Mesendoderm (in vitro differentiated cells): Measurements from ENCODE around the gene MLH3.

ENCODE experiments used
- DNase-seq: peaks from one replicate; pipeline ENCODE4 v3.0.0; 2013
- H2AK5ac ChIP-seq: 2 replicates; pipeline ENCODE4 v1.6.1; 2013; ENCODE audit warnings: low read length, inconsistent platforms
- H2BK120ac ChIP-seq: 2 replicates; pipeline ENCODE4 v1.6.1; 2013; ENCODE audit warnings: low read depth, mild to moderate bottlenecking, low read length, moderate library complexity, mixed read lengths
- H2BK15ac ChIP-seq: replicated peaks from 2 replicates; pipeline ENCODE4 v1.6.1; 2013; ENCODE audit warnings: low read depth, mild to moderate bottlenecking, moderate library complexity
- H2BK5ac ChIP-seq: 2 replicates; pipeline ENCODE4 v1.6.1; 2013; ENCODE audit warnings: low read length, inconsistent platforms
- H3K18ac ChIP-seq: 2 replicates; pipeline ENCODE4 v1.6.1; 2013; ENCODE audit warnings: mild to moderate bottlenecking, low read length, mixed read lengths
- H3K23ac ChIP-seq: one replicate; pipeline ENCODE4 v1.6.1; 2013; ENCODE audit warnings: low read length
- H3K27ac ChIP-seq: 2 replicates; pipeline ENCODE4 v1.5.1; 2013; ENCODE audit warnings: low read depth, mild to moderate bottlenecking, inconsistent platforms, low read length, moderate library complexity
- H3K27me3 ChIP-seq: 2 replicates; pipeline ENCODE4 v1.6.1; 2013; ENCODE audit warnings: low read length, control low read depth, mild to moderate bottlenecking, inconsistent platforms; ENCODE audit not compliant: insufficient read depth, poor library complexity
- H3K36me3 ChIP-seq: 2 replicates; pipeline ENCODE4 v1.6.1; 2013; ENCODE audit warnings: low read length, inconsistent platforms; ENCODE audit not compliant: control insufficient read depth, insufficient read depth
- H3K4ac ChIP-seq: one replicate; pipeline ENCODE4 v1.6.1; 2013; ENCODE audit warnings: low read depth, mild to moderate bottlenecking, low read length, moderate library complexity
- H3K4me1 ChIP-seq: 2 replicates; pipeline ENCODE4 v1.6.1; 2013; ENCODE audit warnings: low read depth, low read length, inconsistent platforms; ENCODE audit not compliant: control insufficient read depth
- H3K4me2 ChIP-seq: 2 replicates; pipeline ENCODE4 v1.6.1; 2013; ENCODE audit warnings: low read length
- H3K4me3 ChIP-seq: 2 replicates; pipeline ENCODE4 v1.5.1; 2013; ENCODE audit warnings: mild to moderate bottlenecking, low read length
- H3K56ac ChIP-seq: one replicate; pipeline ENCODE4 v1.6.1; 2013; ENCODE audit warnings: low read length
- H3K79me1 ChIP-seq: 2 replicates; pipeline ENCODE4 v1.6.1; 2013; ENCODE audit warnings: low read length, inconsistent platforms
- H3K79me2 ChIP-seq: 2 replicates; pipeline ENCODE4 v1.6.1; 2013; ENCODE audit warnings: mild to moderate bottlenecking, low read length; ENCODE audit not compliant: control insufficient read depth, insufficient read depth
- H3K9ac ChIP-seq: 2 replicates; pipeline ENCODE4 v1.6.1; 2013; ENCODE audit warnings: low read length, inconsistent platforms
- H4K5ac ChIP-seq: one replicate; pipeline ENCODE4 v1.6.1; 2013; ENCODE audit warnings: low read length
- H4K8ac ChIP-seq: one replicate; pipeline ENCODE4 v1.6.1; 2013; ENCODE audit warnings: low read depth, mild to moderate bottlenecking, control low read depth, low read length, moderate library complexity
- WGBS: extraction: QIAGEN DNeasy Blood & Tissue Kit; methylation state at CpG from one replicate; pipeline ENCODE4 v1.1.7; 2013; ENCODE audit warnings: low lambda C conversion rate, missing lambda C conversion rate; ENCODE audit not compliant: insufficient coverage; ENCODE audit errors: extremely low coverage; 5-methylcytosine and 5-hydroxymethylcytosine counted together

Gene MLH3

DNA sequence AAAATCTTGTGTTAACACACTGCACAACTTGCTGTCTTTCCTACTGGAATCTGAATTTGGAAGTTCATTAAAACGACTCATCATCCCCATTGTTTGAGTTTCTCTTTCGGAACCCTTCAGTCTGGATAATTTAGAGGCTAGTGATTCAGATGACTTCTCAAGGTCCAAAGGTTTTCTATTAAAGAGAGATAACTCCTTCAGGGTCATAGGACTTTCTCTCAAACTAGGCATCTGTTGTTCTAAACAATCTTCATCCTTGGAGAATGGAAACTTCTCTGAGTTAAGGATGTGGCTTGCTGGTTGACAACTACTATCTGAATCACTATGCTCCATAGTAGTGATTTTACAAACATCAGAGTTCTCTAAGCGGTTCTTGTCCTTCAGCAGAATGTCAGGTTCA, 4.4 kb downstream of the MLH3 start:
- Histone ChIP-seq H3K23ac (no peak overlapping the region), H3K4me3 (no peak overlapping the region), H3K27me3 (no peaks in the 10 kb centered on the region), H2AK5ac (no peak overlapping the region), H4K5ac (no peak overlapping the region), H3K27ac (no peak overlapping the region), H2BK120ac (no peak overlapping the region), H3K9ac (no peak overlapping the region), H3K4me2 (no peak overlapping the region), H3K4me1 (no peaks in the 10 kb centered on the region), H3K79me1 (peaks cover 2% of the 10 kb centered on the region), H2BK15ac (no peak overlapping the region), H3K79me2 (no peaks in the 10 kb centered on the region), H4K8ac (no peak overlapping the region), H2BK5ac (no peak overlapping the region), H3K4ac (no peak overlapping the region), H3K56ac (no peak overlapping the region), H3K36me3 (no peaks in the 10 kb centered on the region), H3K18ac (no peak overlapping the region)
- DNase-seq, result no peak
- WGBS, result no CpG with 5 or more reads among the region's 3 CpGs

DNA sequence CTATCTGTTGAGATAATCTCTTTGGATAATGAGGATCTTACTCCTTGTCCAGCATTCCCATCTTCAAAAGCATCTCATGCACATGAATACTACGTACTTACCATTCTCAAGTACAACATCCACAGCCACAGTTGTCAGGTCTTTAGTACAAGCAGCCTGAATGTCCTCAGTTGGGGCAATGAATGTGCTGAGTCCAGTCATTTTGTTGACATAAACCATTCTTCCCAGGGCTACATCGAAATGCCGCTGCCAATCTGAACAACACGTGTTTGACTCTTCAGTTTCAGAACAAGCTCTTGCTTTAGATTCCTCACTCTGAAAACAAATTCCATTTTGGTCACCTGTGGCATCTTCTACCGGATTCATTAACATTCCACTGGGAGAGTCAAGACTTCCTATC, 5.0 kb downstream of the MLH3 start:
- Histone ChIP-seq H3K4me2 (no peak overlapping the region), H3K79me1 (peaks cover 2% of the 10 kb centered on the region), H3K4ac (no peak overlapping the region), H3K27me3 (no peaks in the 10 kb centered on the region), H3K9ac (no peak overlapping the region), H4K5ac (no peak overlapping the region), H2BK5ac (no peak overlapping the region), H2BK120ac (no peak overlapping the region), H2BK15ac (no peak overlapping the region), H3K23ac (no peak overlapping the region), H3K18ac (no peak overlapping the region), H3K79me2 (no peaks in the 10 kb centered on the region), H4K8ac (no peak overlapping the region), H2AK5ac (no peak overlapping the region), H3K27ac (no peak overlapping the region), H3K4me3 (no peak overlapping the region), H3K36me3 (no peaks in the 10 kb centered on the region), H3K4me1 (no peaks in the 10 kb centered on the region), H3K56ac (no peak overlapping the region)
- no peak for DNase-seq
- whole genome bisulfite sequencing, result no CpG with 5 or more reads among the region's 5 CpGs

DNA sequence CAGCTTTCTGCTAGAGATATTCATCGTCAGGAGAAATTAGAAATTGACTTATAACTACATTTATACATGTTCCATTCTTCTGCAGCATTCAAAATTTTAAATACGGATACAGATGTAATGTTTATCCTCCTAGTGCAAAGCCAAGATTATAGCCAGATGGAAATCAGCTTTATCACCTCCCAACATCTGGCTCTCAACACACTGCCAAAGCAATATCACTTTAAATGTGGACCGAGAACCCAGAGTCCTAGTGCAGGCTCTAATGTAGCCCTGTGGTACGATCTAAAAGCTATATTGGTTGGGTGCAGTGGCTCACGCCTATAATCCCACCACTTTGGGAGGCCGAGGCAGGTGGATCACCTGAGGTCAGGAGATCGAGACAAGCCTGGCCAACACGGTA, 6.5 kb downstream of the MLH3 start:
- no peak for DNase-seq
- H3K27me3 ChIP-seq, result no peaks in the 10 kb centered on the region
- H3K79me2 ChIP-seq, result no peaks in the 10 kb centered on the region
- H2BK120ac ChIP-seq, result no peak overlapping the region
- H4K8ac ChIP-seq, result no peak overlapping the region
- no CpG with 5 or more reads among the region's 8 CpGs for WGBS
- H3K4me3 ChIP-seq, result no peak overlapping the region
- H3K56ac ChIP-seq, result no peak overlapping the region
- no peak overlapping the region for H2BK15ac ChIP-seq
- no peak overlapping the region for H3K4ac ChIP-seq
- H3K36me3 ChIP-seq, result no peaks in the 10 kb centered on the region
- H2AK5ac ChIP-seq, result no peak overlapping the region
- H3K4me1 ChIP-seq, result no peaks in the 10 kb centered on the region
- H3K18ac ChIP-seq, result no peak overlapping the region
- H3K9ac ChIP-seq, result no peak overlapping the region
- no peak overlapping the region for H2BK5ac ChIP-seq
- H4K5ac ChIP-seq, result no peak overlapping the region
- no peak overlapping the region for H3K4me2 ChIP-seq
- no peak overlapping the region for H3K23ac ChIP-seq
- H3K79me1 ChIP-seq, result peaks cover 2% of the 10 kb centered on the region
- no peak overlapping the region for H3K27ac ChIP-seq

DNA sequence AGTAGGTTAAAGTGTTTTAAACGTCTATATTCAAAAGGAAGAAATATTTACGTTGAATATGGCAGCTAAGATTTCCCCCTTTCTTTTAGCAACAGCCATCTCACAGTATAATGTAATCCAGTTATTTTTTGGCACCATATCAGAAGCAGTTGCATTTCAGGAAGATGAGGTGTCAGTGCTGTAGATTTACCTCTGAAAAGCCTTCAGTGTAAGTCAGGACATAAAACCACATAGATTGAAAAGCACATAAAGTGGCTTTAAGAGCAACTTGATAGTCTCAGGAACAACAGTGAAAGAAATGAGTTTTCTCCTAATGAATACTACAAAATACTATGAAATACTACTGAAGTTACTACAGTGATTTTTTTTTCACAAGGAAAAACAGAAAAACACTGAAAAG, 6.9 kb downstream of the MLH3 start:
- Histone ChIP-seq H2BK5ac (no peak overlapping the region), H3K27ac (no peak overlapping the region), H3K36me3 (no peaks in the 10 kb centered on the region)

DNA sequence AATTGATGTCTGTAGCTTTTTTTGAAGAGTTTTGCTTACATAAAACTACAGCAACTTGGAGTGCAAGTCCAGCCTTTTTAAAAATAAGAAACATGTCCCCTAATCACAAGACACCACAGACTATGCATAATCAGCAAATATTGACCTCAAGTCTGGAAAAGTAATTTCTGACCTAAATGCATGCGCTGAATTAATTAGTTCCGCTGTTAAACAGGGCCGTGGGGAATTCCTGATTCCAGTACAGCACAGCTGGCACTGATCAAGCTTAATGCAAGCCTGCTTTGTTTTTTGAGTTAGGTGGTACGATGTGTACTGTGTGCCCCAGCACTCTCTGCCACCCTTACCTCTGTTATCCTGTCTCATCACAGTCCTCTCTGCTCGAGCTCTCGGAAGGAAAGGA, 9.2 kb downstream of the MLH3 start:
- Histone ChIP-seq H3K18ac (no peak overlapping the region), H3K79me1 (peaks cover 2% of the 10 kb centered on the region), H2BK5ac (no peak overlapping the region), H3K4me1 (no peaks in the 10 kb centered on the region), H3K56ac (no peak overlapping the region), H4K8ac (no peak overlapping the region), H3K4me2 (no peak overlapping the region), H3K4ac (no peak overlapping the region), H3K27ac (no peak overlapping the region), H3K27me3 (no peaks in the 10 kb centered on the region), H2BK120ac (no peak overlapping the region), H3K4me3 (no peak overlapping the region), H2AK5ac (no peak overlapping the region), H3K36me3 (no peaks in the 10 kb centered on the region), H3K79me2 (no peaks in the 10 kb centered on the region), H2BK15ac (no peak overlapping the region), H3K23ac (no peak overlapping the region), H3K9ac (no peak overlapping the region), H4K5ac (no peak overlapping the region)
- no CpG with 5 or more reads among the region's 6 CpGs for WGBS
- no peak for DNase-seq

More for the DNA sequence above, 6.9 kb downstream of the MLH3 start:
- H3K4me2 ChIP-seq, result no peak overlapping the region
- WGBS, result no CpG with 5 or more reads among the region's 2 CpGs
- no peak overlapping the region for H3K9ac ChIP-seq
- no peak overlapping the region for H3K4me3 ChIP-seq
- H3K4me1 ChIP-seq, result no peaks in the 10 kb centered on the region
- H3K56ac ChIP-seq, result no peak overlapping the region
- H2BK120ac ChIP-seq, result no peak overlapping the region
- peaks cover 2% of the 10 kb centered on the region for H3K79me1 ChIP-seq
- no peak for DNase-seq
- H3K18ac ChIP-seq, result no peak overlapping the region
- H4K8ac ChIP-seq, result no peak overlapping the region
- H3K23ac ChIP-seq, result no peak overlapping the region
- no peak overlapping the region for H2BK15ac ChIP-seq
- no peaks in the 10 kb centered on the region for H3K27me3 ChIP-seq
- H3K4ac ChIP-seq, result no peak overlapping the region
- no peak overlapping the region for H4K5ac ChIP-seq
- H3K79me2 ChIP-seq, result no peaks in the 10 kb centered on the region
- no peak overlapping the region for H2AK5ac ChIP-seq

DNA sequence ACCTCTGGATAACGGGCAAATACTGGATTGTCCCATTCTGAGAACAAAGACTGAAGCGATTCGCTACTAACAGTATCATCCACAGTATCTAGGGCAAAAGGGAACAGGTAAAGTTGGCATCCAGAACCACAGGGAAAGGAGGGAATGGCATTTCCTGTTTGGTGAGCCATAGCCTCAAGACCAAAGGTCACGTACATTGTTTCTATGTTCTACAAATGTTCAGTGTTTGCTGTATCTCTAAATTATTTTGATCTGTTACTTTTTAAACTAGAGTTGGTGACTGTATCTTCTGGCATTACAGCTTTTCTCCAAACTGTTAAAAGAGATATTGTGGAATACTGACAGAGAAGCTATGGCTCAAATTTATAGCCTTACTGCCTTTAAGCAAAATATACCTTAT, 9.7 kb downstream of the MLH3 start:
- Histone ChIP-seq H3K36me3 (no peaks in the 10 kb centered on the region), H3K23ac (no peak overlapping the region), H3K27me3 (no peaks in the 10 kb centered on the region), H3K4ac (no peak overlapping the region), H2BK15ac (no peak overlapping the region), H4K5ac (no peak overlapping the region), H3K56ac (no peak overlapping the region), H2BK5ac (no peak overlapping the region), H2BK120ac (no peak overlapping the region), H3K27ac (no peak overlapping the region), H3K18ac (no peak overlapping the region), H3K4me2 (no peak overlapping the region), H3K9ac (no peak overlapping the region), H3K4me1 (no peaks in the 10 kb centered on the region), H3K79me1 (peaks cover 2% of the 10 kb centered on the region), H3K79me2 (no peaks in the 10 kb centered on the region), H2AK5ac (no peak overlapping the region), H3K4me3 (no peak overlapping the region), H4K8ac (no peak overlapping the region)
- DNase-seq, result no peak
- WGBS, result no CpG with 5 or more reads among the region's 4 CpGs
